Hippocampal formation (tissue), 2 donors: ENCODE measurements around the gene FLG2.
"Not testable (repeated sequence)": the region's sequence is repeated elsewhere in the genome, so short reads cannot be mapped to it uniquely, and the experiment has no call there.

ENCODE experiments used
- DNase-seq, 2 donors: peaks; one replicate each; lab custom pipeline; 2025; lab: John Stamatoyannopoulos, UW

FLG2 gene

DNA sequence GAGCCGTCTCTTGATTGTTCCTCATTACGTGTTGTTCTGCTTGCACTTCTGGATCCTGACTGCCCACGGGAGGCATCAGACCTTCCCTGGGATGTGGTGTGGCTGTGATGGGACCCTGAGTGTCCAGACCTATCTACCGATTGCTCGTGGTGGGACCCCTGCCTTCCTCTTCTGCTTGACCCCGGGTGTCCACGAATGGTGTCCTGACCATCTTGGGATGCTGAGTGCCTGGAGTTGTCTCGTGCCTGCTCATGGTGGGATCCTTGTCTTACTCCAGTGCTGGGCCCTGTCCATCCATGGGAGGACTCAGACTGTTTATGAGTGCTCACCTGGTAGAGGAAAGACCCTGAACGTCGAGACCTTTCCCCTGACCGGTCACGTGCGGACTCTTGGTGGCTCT is 47.6 kb downstream of the FLG2 start:
- DNase-seq, result not testable (repeated sequence)

DNA sequence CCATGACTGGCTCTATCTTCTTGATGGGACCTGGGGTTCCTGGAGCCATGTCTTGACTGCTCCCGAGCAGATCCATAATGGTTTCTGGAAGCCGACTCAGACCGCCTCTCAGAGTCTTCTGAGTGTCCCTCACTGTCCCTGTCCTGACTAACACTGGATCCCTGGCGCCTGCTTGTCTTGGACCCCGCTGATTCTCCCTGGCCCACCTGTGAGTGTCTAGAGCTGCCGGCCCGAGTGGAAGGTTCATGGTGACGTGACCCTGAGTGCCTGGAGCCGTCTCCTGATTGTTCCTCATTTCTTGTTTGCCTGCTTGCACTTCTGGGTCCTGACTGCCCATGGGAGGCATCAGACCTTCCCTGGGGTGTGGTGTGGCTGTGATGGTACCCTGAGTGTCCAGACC is 49.9 kb downstream of the FLG2 start:
- DNase-seq, result no peak

DNA sequence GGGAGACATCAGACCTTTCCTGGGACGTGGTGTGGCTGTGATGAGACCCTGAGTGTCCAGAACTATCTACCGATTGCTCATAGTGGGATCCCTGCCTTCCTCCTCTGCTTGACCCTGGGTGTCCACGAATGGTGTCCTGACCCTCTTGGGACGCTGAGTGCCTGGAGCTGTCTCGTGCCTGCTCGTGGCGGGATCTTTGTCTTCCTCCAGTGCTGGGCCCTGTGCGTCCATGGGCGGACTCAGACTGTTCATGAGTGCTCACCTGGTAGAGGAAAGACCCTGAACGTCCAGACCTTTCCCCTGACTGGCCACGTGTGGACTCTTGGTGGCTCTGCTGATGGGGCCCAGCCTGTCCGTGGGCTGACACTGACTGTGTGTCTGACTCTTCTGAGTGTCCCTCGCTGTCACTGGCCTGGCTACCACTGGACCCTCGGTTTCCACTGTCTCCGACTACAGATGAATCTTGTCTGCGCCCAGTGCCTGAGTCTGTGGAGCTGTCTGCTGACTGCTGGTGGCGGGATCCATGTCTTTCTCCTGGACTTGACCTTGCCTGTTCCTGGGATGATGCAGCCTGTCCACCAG is 50.4 kb downstream of the FLG2 start:
- not testable (repeated sequence) for DNase-seq

DNA sequence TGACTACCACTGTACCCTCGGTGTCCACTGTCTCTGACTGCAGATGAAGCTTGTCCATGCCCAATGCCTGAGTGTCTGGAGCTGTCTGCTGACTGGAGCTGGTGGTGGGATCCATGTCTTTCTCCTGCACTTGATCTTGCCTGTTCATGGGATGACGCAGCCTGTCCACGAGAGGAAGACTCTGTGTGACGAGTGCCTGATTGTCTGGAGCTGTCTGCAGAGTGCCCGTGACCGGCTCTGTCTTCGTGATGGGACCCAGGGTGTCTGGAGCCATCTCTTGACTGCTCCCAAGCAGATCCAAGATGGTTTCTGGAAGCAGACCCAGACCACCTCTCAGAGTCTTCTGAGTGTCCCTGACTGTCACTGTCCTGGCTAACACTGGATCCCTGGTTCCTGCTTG is 51.0 kb downstream of the FLG2 start:
- not testable (repeated sequence) for DNase-seq

DNA sequence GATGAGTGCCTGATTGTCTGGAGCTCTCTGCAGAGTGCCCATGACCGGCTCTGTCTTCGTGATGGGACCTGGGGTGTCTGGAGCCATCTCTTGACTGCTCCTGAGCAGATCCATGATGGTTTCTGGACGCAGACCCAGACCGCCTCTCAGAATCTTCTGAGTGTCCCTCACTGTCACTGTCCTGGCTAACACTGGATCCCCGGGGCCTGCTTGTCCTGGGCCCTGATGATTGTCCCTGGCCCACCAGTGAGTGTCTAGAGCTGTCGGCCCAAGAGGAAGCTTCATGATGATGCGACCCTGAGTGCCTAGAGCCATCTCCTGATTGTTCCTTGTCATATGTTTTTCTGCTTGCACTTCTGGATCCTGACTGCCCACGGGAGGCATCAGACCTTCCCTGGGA is 51.8 kb downstream of the FLG2 start:
- DNase-seq, result not testable (repeated sequence)

DNA sequence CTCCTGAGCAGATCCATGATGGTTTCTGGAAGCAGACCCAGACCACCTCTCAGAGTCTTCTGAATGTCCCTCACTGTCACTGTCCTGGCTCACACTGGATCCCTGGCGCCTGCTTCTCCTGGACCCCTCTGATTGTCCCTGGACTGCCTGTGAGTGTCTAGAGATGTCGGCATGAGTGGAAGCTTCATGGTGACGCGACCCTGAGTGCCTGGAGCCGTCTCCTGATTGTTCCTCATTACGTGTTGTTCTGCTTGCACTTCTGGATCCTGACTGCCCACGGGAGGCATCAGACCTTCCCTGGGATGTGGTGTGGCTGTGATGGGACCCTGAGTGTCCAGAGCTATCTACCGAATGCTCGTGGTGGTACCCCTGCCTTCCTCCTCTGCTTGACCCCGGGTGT is 53.7 kb downstream of the FLG2 start:
- not testable (repeated sequence) for DNase-seq

- DNase-seq, result not testable (repeated sequence)
Observed at GRCh38 chr1:152304773-152305172, 55.0 kb downstream of the FLG2 start.

DNA sequence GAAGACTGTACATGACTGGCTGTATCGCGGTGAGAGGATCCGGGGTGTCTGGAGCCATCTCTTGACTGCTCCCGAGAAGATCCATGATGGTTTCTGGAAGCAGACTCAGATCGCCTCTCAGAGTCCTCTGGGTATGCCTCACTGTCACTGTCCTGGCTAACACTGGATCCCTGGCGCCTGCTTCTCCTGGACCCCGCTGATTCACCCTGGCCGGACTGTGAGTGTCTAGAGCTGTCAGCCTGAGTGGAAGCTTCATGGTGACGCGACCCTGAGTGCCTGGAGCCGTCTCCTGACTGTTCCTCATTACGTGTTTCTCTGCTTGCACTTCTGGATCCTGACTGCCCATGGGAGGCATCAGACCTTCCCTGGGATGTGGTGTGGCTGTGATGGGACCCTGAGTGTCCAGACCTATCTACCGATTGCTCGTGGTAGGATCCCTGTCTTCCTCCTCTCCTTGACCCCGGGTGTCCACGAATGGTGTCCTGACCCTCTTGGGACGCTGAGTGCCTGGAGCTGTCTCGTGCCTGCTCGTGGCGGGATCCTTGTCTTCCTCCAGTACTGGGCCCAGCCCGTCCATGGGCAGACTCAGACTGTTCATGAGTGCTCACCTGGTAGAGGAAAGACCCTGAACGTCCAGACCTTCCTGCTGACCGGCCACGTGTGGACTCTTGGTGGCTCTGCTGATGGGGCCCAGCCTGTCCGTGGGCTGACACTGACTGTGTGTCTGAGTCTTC is 56.5 kb downstream of the FLG2 start:
- not testable (repeated sequence) for DNase-seq
